Measurements from ENCODE around the gene ERCC1. TPM values are rescaled to one million over a fixed set of nuclear protein-coding genes. Genes with fewer than 3 reads are reported as not detected.

The ERCC1 gene
- total RNA-seq, 2 experiments from 2014 or later, result 63.1 to 63.3 TPM

GRCh38 chr19:45467115-45467455 is 43.4 kb upstream of the ERCC1 start:
- Mint-ChIP-seq H3K27me3 (peaks cover 23% of the 10 kb centered on the region), H3K27ac (peak overlapping the region; percentile 97), H3K4me3 (peak overlapping the region; percentile 93), H3K4me1 (peaks cover 13% of the 10 kb centered on the region), H3K9me3 (no peaks in the 10 kb centered on the region), H3K36me3 (no peaks in the 10 kb centered on the region)
- POLR2A ChIA-PET, result interaction anchor here (0.9 to 4.8 kb wide), 7 partner anchors 11 to 48 kb away, joined by 4 to 60 read pairs (median 30); no protein-coding TSS in a partner anchor
- ATAC-seq (ENCODE audit: low read depth) (no peak), DNase-seq (no peak)

- Mint-ChIP-seq H3K9me3 (no peaks in the 10 kb centered on the region), H3K36me3 (no peaks in the 10 kb centered on the region), H3K27me3 (peaks cover 21% of the 10 kb centered on the region), H3K4me3 (no peak overlapping the region), H3K27ac (no peak overlapping the region), H3K4me1 (peaks cover 13% of the 10 kb centered on the region)
- no peak for DNase-seq
- POLR2A ChIA-PET, result no interaction called here
- ATAC-seq (ENCODE audit: low read depth), result no peak
Measured at GRCh38 chr19:45464852-45465441, 41.2 kb upstream of the ERCC1 start.

- Mint-ChIP-seq H3K36me3 (no peaks in the 10 kb centered on the region), H3K4me1 (peaks cover 9% of the 10 kb centered on the region), H3K27ac (no peak overlapping the region), H3K9me3 (no peaks in the 10 kb centered on the region), H3K27me3 (peaks cover 21% of the 10 kb centered on the region), H3K4me3 (no peak overlapping the region)
- ATAC-seq (ENCODE audit: low read depth) (no peak), DNase-seq (no peak)
- POLR2A ChIA-PET, result no interaction called here
Measured at GRCh38 chr19:45464274-45464673, 40.6 kb upstream of the ERCC1 start.

- POLR2A ChIA-PET, result no interaction called here
- ATAC-seq (ENCODE audit: low read depth) (no peak), DNase-seq (no peak)
- Mint-ChIP-seq H3K9me3 (no peaks in the 10 kb centered on the region), H3K4me1 (peaks cover 5% of the 10 kb centered on the region), H3K27ac (no peak overlapping the region), H3K27me3 (peaks cover 21% of the 10 kb centered on the region), H3K36me3 (no peaks in the 10 kb centered on the region), H3K4me3 (no peak overlapping the region)
Measured at GRCh38 chr19:45463241-45463640, 39.5 kb upstream of the ERCC1 start.

- Mint-ChIP-seq H3K9me3 (no peaks in the 10 kb centered on the region), H3K4me1 (peaks cover 1% of the 10 kb centered on the region), H3K27me3 (peaks cover 26% of the 10 kb centered on the region), H3K36me3 (no peaks in the 10 kb centered on the region), H3K27ac (no peak overlapping the region), H3K4me3 (no peak overlapping the region)
- no peak for DNase-seq
- no peak for ATAC-seq (ENCODE audit: low read depth)
- POLR2A ChIA-PET, result interaction anchor here (0.6 kb wide), 1 partner anchor 180 kb away, joined by 3 read pairs; no protein-coding TSS in a partner anchor
Measured at GRCh38 chr19:45462174-45462573, 38.5 kb upstream of the ERCC1 start.

GRCh38 chr19:45460807-45461347 is 37.2 kb upstream of the ERCC1 start:
- Mint-ChIP-seq H3K4me3 (no peak overlapping the region), H3K27me3 (peaks cover 26% of the 10 kb centered on the region), H3K4me1 (peaks cover 7% of the 10 kb centered on the region), H3K36me3 (no peaks in the 10 kb centered on the region), H3K27ac (no peak overlapping the region), H3K9me3 (no peaks in the 10 kb centered on the region)
- POLR2A ChIA-PET, result interaction anchor here (1.1 kb wide), 1 partner anchor 9 kb away, joined by 5 read pairs; no protein-coding TSS in a partner anchor
- DNase-seq (no peak), ATAC-seq (ENCODE audit: low read depth) (no peak)

GRCh38 chr19:45457776-45458175 is 34.1 kb upstream of the ERCC1 start:
- DNase-seq (no peak), ATAC-seq (ENCODE audit: low read depth) (no peak)
- Mint-ChIP-seq H3K27me3 (peaks cover 33% of the 10 kb centered on the region), H3K4me1 (peaks cover 13% of the 10 kb centered on the region), H3K27ac (no peak overlapping the region), H3K4me3 (no peak overlapping the region), H3K36me3 (no peaks in the 10 kb centered on the region), H3K9me3 (no peaks in the 10 kb centered on the region)
- POLR2A ChIA-PET, result interaction anchor here (0.6 kb wide), 1 partner anchor 181 kb away, joined by 3 read pairs; the partner anchor contains the start of gene EML2

- Mint-ChIP-seq H3K4me3 (peak overlapping the region; percentile 1), H3K9me3 (no peaks in the 10 kb centered on the region), H3K27me3 (peaks cover 33% of the 10 kb centered on the region), H3K36me3 (no peaks in the 10 kb centered on the region), H3K4me1 (peaks cover 22% of the 10 kb centered on the region), H3K27ac (no peak overlapping the region)
- DNase-seq (no peak), ATAC-seq (ENCODE audit: low read depth) (no peak)
- POLR2A ChIA-PET, result interaction anchor here (1.8 to 3.1 kb wide), 2 partner anchors 11 to 22 kb away, joined by 5 to 30 read pairs; partner anchors contain the start of gene FOSB
Measured at GRCh38 chr19:45456500-45456815, 32.7 kb upstream of the ERCC1 start.

GRCh38 chr19:45455707-45456499 is 32.2 kb upstream of the ERCC1 start:
- peaks cover 26% of the 10 kb centered on the region for H3K4me1 Mint-ChIP-seq
- ATAC-seq (ENCODE audit: low read depth), result peak; percentile 48
- H3K27me3 Mint-ChIP-seq, result peaks cover 34% of the 10 kb centered on the region
- no peaks in the 10 kb centered on the region for H3K36me3 Mint-ChIP-seq
- peak overlapping the region; percentile 1 for H3K4me3 Mint-ChIP-seq
- H3K27ac Mint-ChIP-seq, result peak overlapping the region; percentile 4
- POLR2A ChIA-PET, result interaction anchor here (0.6 to 3.1 kb wide), 3 partner anchors 12 to 1385 kb away, joined by 3 to 30 read pairs (median 5); partner anchors contain the start of gene FOSB
- peak; percentile 57 for DNase-seq
- H3K9me3 Mint-ChIP-seq, result no peaks in the 10 kb centered on the region

- no peak for ATAC-seq (ENCODE audit: low read depth)
- Mint-ChIP-seq H3K36me3 (peaks cover 4% of the 10 kb centered on the region), H3K9me3 (no peaks in the 10 kb centered on the region), H3K4me1 (peaks cover 45% of the 10 kb centered on the region), H3K27me3 (peaks cover 25% of the 10 kb centered on the region), H3K4me3 (peak overlapping the region; percentile 92), H3K27ac (peak overlapping the region; percentile 87)
- DNase-seq, result no peak
- POLR2A ChIA-PET, result interaction anchor here (0.9 to 2.0 kb wide), 5 partner anchors 15 to 33 kb away, joined by 3 to 11 read pairs (median 4); partner anchors contain the start of gene FOSB
Measured at GRCh38 chr19:45451850-45452387, 28.2 kb upstream of the ERCC1 start.

- no peaks in the 10 kb centered on the region for H3K9me3 Mint-ChIP-seq
- POLR2A ChIA-PET, result interaction anchor here (0.9 to 2.0 kb wide), 4 partner anchors 16 to 34 kb away, joined by 3 to 11 read pairs (median 4); no protein-coding TSS in a partner anchor
- peaks cover 4% of the 10 kb centered on the region for H3K36me3 Mint-ChIP-seq
- peak overlapping the region; percentile 92 for H3K4me3 Mint-ChIP-seq
- DNase-seq (peak; percentile 65), ATAC-seq (ENCODE audit: low read depth) (peak; percentile 25)
- peaks cover 44% of the 10 kb centered on the region for H3K4me1 Mint-ChIP-seq
- H3K27me3 Mint-ChIP-seq, result peaks cover 25% of the 10 kb centered on the region
- H3K27ac Mint-ChIP-seq, result peak overlapping the region; percentile 87
Measured at GRCh38 chr19:45451131-45451849, 27.6 kb upstream of the ERCC1 start.

GRCh38 chr19:45450012-45450333 is 26.3 kb upstream of the ERCC1 start:
- Mint-ChIP-seq H3K27ac (peak overlapping the region; percentile 97), H3K4me1 (peaks cover 39% of the 10 kb centered on the region), H3K27me3 (peaks cover 21% of the 10 kb centered on the region), H3K4me3 (peak overlapping the region; percentile 97), H3K9me3 (no peaks in the 10 kb centered on the region), H3K36me3 (peaks cover 4% of the 10 kb centered on the region)
- POLR2A ChIA-PET, result interaction anchor here (1.5 to 6.4 kb wide), 3 partner anchors 10 to 28 kb away, joined by 6 to 54 read pairs (median 6); partner anchors contain the start of gene FOSB
- ATAC-seq (ENCODE audit: low read depth), result peak; percentile 44
- no peak for DNase-seq

GRCh38 chr19:45448887-45449299 is 25.2 kb upstream of the ERCC1 start:
- POLR2A ChIA-PET, result interaction anchor here (1.5 to 6.4 kb wide), 2 partner anchors 20 to 30 kb away, joined by 6 to 54 read pairs; partner anchors contain the start of gene FOSB
- Mint-ChIP-seq H3K4me1 (peaks cover 44% of the 10 kb centered on the region), H3K4me3 (peak overlapping the region; percentile 68), H3K36me3 (peaks cover 4% of the 10 kb centered on the region), H3K27me3 (peaks cover 17% of the 10 kb centered on the region), H3K9me3 (no peaks in the 10 kb centered on the region), H3K27ac (peak overlapping the region; percentile 79)
- ATAC-seq (ENCODE audit: low read depth), result no peak
- DNase-seq, result no peak

All from activated naive CD8-positive, alpha-beta T cell treated with anti-CD3 and anti-CD28 coated beads, Interleukin-2, amount 10 ng/mL, durations not matched to agents 7 days and 5 days (primary cell).